MM.1S (cell line): ENCODE data around the gene CBLN3.

Source experiments
- EZH2 ChIP-seq: fragments of 300-600 bp; sonication (generic); optimal IDR thresholded peaks from 2 replicates; pipeline ENCODE3; 2017; ENCODE audit warnings: low read depth, mild to moderate bottlenecking, antibody characterized with exemption, low read length, mixed read lengths
- EZH2phosphoT487 ChIP-seq: fragments of 300-600 bp; sonication (generic); IDR thresholded peaks from 2 replicates; pipeline ENCODE4 v1.6.1; 2018; ENCODE audit warnings: antibody characterized with exemption, low read length
- TF ChIP-seq, protein P1 (sequence below): fragments of 300-600 bp; sonication (generic); IDR thresholded peaks from 2 replicates; pipeline ENCODE4 v1.5.1; 2016; ENCODE audit warnings: antibody characterized with exemption, low read length, mixed read lengths

DNA sequence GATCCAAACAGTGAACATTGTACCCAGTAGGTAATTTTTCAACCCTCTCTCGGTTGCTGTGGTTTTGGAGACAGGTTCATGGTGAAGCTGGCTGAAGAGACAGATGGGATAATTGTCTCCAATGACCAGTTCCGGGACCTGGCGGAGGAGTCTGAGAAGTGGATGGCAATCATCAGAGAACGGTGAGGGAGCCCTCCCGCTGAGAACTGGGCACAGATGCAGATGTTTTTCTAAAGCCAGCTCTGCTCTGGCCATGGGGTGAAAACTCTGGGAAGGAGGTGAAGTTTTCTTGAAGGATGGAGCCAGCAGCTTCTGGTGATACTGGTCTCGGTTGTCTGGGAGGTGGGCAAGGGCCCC, 6.5 kb upstream of the CBLN3 start:
- TF ChIP-seq, protein P1, sequence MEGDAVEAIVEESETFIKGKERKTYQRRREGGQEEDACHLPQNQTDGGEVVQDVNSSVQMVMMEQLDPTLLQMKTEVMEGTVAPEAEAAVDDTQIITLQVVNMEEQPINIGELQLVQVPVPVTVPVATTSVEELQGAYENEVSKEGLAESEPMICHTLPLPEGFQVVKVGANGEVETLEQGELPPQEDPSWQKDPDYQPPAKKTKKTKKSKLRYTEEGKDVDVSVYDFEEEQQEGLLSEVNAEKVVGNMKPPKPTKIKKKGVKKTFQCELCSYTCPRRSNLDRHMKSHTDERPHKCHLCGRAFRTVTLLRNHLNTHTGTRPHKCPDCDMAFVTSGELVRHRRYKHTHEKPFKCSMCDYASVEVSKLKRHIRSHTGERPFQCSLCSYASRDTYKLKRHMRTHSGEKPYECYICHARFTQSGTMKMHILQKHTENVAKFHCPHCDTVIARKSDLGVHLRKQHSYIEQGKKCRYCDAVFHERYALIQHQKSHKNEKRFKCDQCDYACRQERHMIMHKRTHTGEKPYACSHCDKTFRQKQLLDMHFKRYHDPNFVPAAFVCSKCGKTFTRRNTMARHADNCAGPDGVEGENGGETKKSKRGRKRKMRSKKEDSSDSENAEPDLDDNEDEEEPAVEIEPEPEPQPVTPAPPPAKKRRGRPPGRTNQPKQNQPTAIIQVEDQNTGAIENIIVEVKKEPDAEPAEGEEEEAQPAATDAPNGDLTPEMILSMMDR: no peak
- TF ChIP-seq EZH2phosphoT487 (no peak), EZH2 (no peak)
